OCI-LY3 (cell line): ENCODE results near the gene TTC6.

Experiments
- H2AFZ ChIP-seq: fragments of 200-600, 300-600 bp; shearing (Covaris generic); 2 replicates; pipeline ENCODE4 v1.6.0; 2014; ENCODE audit warnings: antibody characterized with exemption, low read depth, low read length
- H3K27ac ChIP-seq: fragments of 200-600, 300-600 bp; sonication (generic); 2 replicates; pipeline ENCODE4 v1.5.1; 2014; ENCODE audit warnings: mild to moderate bottlenecking, low read length, moderate library complexity, mixed read lengths
- H3K27me3 ChIP-seq: fragments of 200-600, 300-600 bp; sonication (generic); 2 replicates; pipeline ENCODE4 v1.6.1; 2014; ENCODE audit warnings: low read depth, low read length, mixed read lengths
- H3K36me3 ChIP-seq: fragments of 200-600, 300-600 bp; sonication (generic); replicated peaks from 2 replicates; pipeline ENCODE3; 2014; ENCODE audit warnings: low read depth, low read length, mixed read lengths
- H3K4me1 ChIP-seq: fragments of 300-600, 200-600 bp; sonication (generic); 2 replicates; pipeline ENCODE4 v1.6.1; 2014; ENCODE audit warnings: low read length, mixed read lengths
- H3K4me2 ChIP-seq: fragments of 200-600, 300-600 bp; sonication (generic); 2 replicates; pipeline ENCODE4 v1.6.1; 2014; ENCODE audit warnings: low read length, mixed read lengths
- H3K4me3 ChIP-seq: fragments of 300-600, 200-600 bp; sonication (generic); 2 replicates; pipeline ENCODE4 v1.5.1; 2014; ENCODE audit warnings: antibody characterized with exemption, mild to moderate bottlenecking, low read length, moderate library complexity
- H3K79me2 ChIP-seq: fragments of 300-600, 200-600 bp; shearing (Covaris generic); 2 replicates; pipeline ENCODE4 v1.6.1; 2014; ENCODE audit warnings: mild to moderate bottlenecking, low read length, mixed read lengths
- H3K9ac ChIP-seq: fragments of 300-600, 200-600 bp; shearing (Covaris generic); 2 replicates; pipeline ENCODE4 v1.6.0; 2014; ENCODE audit warnings: mild to moderate bottlenecking, low read length, moderate library complexity
- H3K9me3 ChIP-seq: fragments of 200-600, 300-600 bp; shearing (Covaris generic); 2 replicates; pipeline ENCODE4 v1.6.1; 2014; ENCODE audit warnings: low read length, mixed read lengths; ENCODE audit not compliant: insufficient read depth
- H4K20me1 ChIP-seq: fragments of 200-600, 300-600 bp; sonication (generic); 2 replicates; pipeline ENCODE4 v1.6.1; 2016; ENCODE audit warnings: low read length, mixed read lengths; ENCODE audit not compliant: insufficient read depth
- EZH2phosphoT487 ChIP-seq: fragments of 200-600 bp; shearing (Covaris generic); IDR thresholded peaks from 2 replicates; pipeline ENCODE4 v1.6.1; 2018; ENCODE audit warnings: antibody characterized with exemption, mixed run types, low read depth
- TF ChIP-seq, protein P1 (sequence below): fragments of 200-600, 300-600 bp; sonication (generic); IDR thresholded peaks from 2 replicates; pipeline ENCODE4 v1.5.1; 2014; ENCODE audit warnings: antibody characterized with exemption, low read length, low read depth

TTC6 gene

DNA sequence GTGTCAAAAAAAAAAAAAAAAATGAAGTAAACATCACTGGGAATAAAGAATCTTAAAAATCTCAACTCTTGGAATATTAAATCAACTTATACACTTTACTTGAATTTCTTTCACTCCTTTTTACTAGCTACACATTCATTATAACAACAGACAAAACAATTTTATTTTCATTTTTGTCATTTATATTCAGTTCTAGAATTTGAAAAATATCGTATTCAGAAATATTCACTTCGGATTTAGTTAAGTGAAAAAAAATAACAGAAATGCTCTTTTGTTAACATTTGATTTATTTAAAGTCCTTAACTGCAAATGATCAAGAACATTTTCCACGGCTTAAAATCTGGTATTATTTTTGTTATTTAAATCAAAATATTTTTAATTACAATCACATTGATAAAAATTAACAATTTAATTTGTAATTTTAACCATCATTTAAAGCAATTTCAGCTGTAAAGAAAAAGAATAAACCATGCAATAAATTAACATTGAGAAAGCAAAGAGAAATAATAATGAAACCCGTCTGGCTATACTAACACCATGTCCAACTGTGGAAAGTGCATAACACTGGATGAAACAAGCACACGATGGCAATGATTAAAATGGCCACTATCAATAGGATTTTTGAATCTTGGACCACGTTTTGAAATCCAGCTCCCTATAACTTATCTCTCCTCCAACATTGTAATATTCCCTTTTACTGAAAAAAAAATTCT is 5.6 kb upstream of the TTC6 start:
- Histone ChIP-seq H3K27ac (no peak overlapping the region), H3K4me2 (no peak overlapping the region), H2AFZ (no peak overlapping the region), H3K36me3 (no peaks in the 10 kb centered on the region), H3K9me3 (no peaks in the 10 kb centered on the region), H3K79me2 (no peaks in the 10 kb centered on the region), H3K9ac (no peak overlapping the region), H4K20me1 (no peaks in the 10 kb centered on the region), H3K27me3 (no peaks in the 10 kb centered on the region), H3K4me3 (no peak overlapping the region), H3K4me1 (no peaks in the 10 kb centered on the region)
- no peak for TF ChIP-seq EZH2phosphoT487
- TF ChIP-seq, protein P1, sequence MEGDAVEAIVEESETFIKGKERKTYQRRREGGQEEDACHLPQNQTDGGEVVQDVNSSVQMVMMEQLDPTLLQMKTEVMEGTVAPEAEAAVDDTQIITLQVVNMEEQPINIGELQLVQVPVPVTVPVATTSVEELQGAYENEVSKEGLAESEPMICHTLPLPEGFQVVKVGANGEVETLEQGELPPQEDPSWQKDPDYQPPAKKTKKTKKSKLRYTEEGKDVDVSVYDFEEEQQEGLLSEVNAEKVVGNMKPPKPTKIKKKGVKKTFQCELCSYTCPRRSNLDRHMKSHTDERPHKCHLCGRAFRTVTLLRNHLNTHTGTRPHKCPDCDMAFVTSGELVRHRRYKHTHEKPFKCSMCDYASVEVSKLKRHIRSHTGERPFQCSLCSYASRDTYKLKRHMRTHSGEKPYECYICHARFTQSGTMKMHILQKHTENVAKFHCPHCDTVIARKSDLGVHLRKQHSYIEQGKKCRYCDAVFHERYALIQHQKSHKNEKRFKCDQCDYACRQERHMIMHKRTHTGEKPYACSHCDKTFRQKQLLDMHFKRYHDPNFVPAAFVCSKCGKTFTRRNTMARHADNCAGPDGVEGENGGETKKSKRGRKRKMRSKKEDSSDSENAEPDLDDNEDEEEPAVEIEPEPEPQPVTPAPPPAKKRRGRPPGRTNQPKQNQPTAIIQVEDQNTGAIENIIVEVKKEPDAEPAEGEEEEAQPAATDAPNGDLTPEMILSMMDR: no peak

DNA sequence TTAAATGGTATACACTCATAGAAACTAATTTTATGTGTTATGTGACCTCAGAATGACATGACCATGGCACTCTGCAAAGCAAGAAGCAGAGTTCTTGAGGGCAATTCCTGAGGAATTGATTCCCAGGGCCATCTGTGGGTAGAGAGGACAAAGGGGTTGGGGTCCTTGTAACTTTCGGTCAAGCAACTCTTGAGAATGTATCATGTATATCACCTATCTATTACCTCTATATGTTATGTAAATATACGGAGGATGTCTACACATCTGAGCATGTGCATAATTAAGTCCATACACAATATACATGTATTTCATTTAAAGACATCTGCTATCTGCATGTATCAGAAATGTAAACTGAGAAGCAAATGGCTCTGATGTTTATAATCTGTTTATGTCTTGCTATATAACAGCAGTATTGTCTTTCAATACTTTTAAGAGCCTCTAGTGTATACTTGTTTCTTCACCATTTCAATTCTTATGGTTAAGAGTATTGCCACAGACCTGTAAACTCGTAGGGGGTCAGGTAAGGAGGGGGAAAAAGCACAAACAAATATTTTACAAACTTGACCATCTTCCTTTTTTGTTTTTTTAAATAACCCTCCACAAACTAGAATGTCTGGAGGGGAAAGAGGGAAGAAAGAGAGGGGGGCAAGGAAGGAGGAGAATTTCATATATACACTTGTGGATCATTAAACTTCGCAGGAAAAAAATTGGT is 4.8 kb upstream of the TTC6 start:
- no peak overlapping the region for H3K9ac ChIP-seq
- no peak for TF ChIP-seq EZH2phosphoT487
- TF ChIP-seq, protein P1: no peak
- no peaks in the 10 kb centered on the region for H3K79me2 ChIP-seq
- H3K27ac ChIP-seq: no peak overlapping the region
- H2AFZ ChIP-seq: no peak overlapping the region
- no peak overlapping the region for H3K4me2 ChIP-seq
- H3K9me3 ChIP-seq: no peaks in the 10 kb centered on the region
- H3K27me3 ChIP-seq: no peaks in the 10 kb centered on the region
- no peaks in the 10 kb centered on the region for H4K20me1 ChIP-seq
- H3K36me3 ChIP-seq: no peaks in the 10 kb centered on the region
- no peaks in the 10 kb centered on the region for H3K4me1 ChIP-seq
- H3K4me3 ChIP-seq: no peak overlapping the region

DNA sequence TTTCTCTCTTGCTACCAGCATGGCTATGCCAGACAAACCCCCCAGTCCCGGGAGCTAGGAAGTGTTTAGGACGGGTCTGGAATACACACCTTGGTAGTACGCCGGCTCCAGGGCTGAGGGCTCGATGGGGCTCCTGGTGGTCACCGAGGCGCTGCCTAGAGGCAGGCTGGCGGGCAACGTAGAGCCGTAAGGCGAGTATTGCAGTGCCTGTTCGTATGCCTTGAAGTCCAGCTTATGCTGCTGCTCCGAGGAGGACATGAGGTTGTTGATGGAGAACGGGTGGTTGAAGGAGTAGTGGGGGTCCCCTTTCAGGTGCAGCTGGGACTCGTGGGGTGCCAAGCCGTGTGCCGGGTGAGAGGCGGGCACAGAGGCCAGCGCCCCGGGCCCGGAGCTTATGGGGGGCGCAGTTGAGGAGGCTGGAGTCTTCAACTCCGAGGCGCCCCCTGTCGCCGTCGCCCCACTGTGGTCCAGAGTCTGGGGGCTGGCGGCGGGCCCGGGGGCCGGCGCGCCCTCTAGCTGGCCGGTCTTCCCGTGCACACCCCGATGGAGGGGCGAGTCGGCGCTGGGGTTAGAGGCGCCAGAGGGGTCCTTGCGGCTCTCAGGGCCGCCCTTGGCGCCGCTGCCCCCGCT is 4.0 kb upstream of the TTC6 start:
- H3K4me3 ChIP-seq: no peak overlapping the region
- H3K79me2 ChIP-seq: no peaks in the 10 kb centered on the region
- no peaks in the 10 kb centered on the region for H3K9me3 ChIP-seq
- H3K27me3 ChIP-seq: no peaks in the 10 kb centered on the region
- no peaks in the 10 kb centered on the region for H3K4me1 ChIP-seq
- no peaks in the 10 kb centered on the region for H3K36me3 ChIP-seq
- no peak overlapping the region for H3K9ac ChIP-seq
- TF ChIP-seq EZH2phosphoT487: no peak
- TF ChIP-seq, protein P1: no peak
- H4K20me1 ChIP-seq: no peaks in the 10 kb centered on the region
- no peak overlapping the region for H3K27ac ChIP-seq
- H3K4me2 ChIP-seq: no peak overlapping the region
- H2AFZ ChIP-seq: no peak overlapping the region

DNA sequence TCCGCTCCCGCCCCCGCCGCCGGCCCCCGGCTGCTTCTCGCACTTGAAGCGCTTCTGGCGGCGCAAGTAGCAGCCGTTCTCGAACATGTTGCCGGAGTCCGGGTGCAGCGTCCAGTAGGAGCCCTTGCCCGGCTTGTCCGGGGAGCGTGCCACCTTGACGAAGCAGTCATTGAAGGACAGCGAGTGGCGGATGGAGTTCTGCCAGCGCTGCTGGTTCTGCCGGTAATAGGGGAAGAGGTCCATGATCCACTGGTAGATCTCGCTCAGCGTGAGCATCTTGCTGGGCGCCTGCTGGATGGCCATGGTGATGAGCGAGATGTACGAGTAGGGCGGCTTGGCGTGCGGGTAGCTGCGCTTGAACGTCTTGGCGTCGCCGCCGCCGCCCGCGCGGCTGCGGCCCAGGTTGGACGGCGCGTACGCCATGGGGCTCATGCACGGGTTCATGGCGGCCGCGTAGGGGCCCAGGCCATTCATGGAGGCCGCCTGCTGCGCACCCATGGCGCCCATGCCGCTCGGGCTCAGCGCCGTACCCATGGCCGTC is 3.4 kb upstream of the TTC6 start:
- Histone ChIP-seq H3K4me3 (no peak overlapping the region), H3K4me1 (no peaks in the 10 kb centered on the region), H3K27ac (no peak overlapping the region), H3K9ac (no peak overlapping the region), H3K36me3 (no peaks in the 10 kb centered on the region), H2AFZ (no peak overlapping the region), H3K27me3 (no peaks in the 10 kb centered on the region), H3K79me2 (no peaks in the 10 kb centered on the region), H3K4me2 (no peak overlapping the region), H3K9me3 (no peaks in the 10 kb centered on the region), H4K20me1 (no peaks in the 10 kb centered on the region)
- TF ChIP-seq EZH2phosphoT487: no peak
- TF ChIP-seq, protein P1: no peak
